GM23338 (cell line): ENCODE measurements around the gene TCF12. TPM values are rescaled to one million over a fixed set of nuclear protein-coding genes. Genes with fewer than 3 reads are reported as not detected.

Experiments used
- ATAC-seq: fragments of 200-7000 bp; cut with Tn5 transposase; 3 replicates; pipeline ENCODE4 v1.9.1; 2020
- DNase-seq: peaks from one replicate; pipeline ENCODE4 v3.0.0-alpha.2; 2015; ENCODE audit warnings: low spot score
- H2AFZ ChIP-seq: fragments of 200-600 bp; sonication (generic); 2 replicates; pipeline ENCODE4 v1.8.0; 2016; ENCODE audit warnings: antibody characterized with exemption, mild to moderate bottlenecking, moderate library complexity
- H3F3A ChIP-seq: fragments of 200-600 bp; sonication (generic); replicated peaks from 2 replicates; pipeline ENCODE4 v1.8.0; 2017; ENCODE audit warnings: antibody characterized with exemption, mixed run types, low read depth
- H3K27ac ChIP-seq: fragments of 200-600 bp; sonication (generic); 2 replicates; pipeline ENCODE4 v1.6.1; 2016; ENCODE audit warnings: low read depth
- H3K27me3 ChIP-seq: fragments of 200-600 bp; sonication (generic); 2 replicates; pipeline ENCODE4 v1.8.0; 2016; ENCODE audit warnings: mild to moderate bottlenecking, mixed run types, moderate library complexity; ENCODE audit not compliant: insufficient read depth
- H3K36me3 ChIP-seq: fragments of 200-600 bp; sonication (generic); 2 replicates; pipeline ENCODE4 v1.8.0; 2016; ENCODE audit warnings: mild to moderate bottlenecking; ENCODE audit not compliant: insufficient read depth
- H3K4me1 ChIP-seq: fragments of 200-600 bp; sonication (generic); 2 replicates; pipeline ENCODE4 v1.8.0; 2016; ENCODE audit warnings: mild to moderate bottlenecking, moderate library complexity; ENCODE audit not compliant: insufficient read depth
- H3K4me2 ChIP-seq: fragments of 200-600 bp; sonication (generic); 2 replicates; pipeline ENCODE4 v1.7.1; 2017; ENCODE audit warnings: mixed run types
- H3K4me3 ChIP-seq: fragments of 200-600 bp; sonication (generic); 2 replicates; pipeline ENCODE4 v1.6.1; 2016; ENCODE audit warnings: mixed run types
- H3K79me2 ChIP-seq: fragments of 200-600 bp; sonication (generic); replicated peaks from 2 replicates; pipeline ENCODE4 v1.8.0; 2017; ENCODE audit warnings: mild to moderate bottlenecking; ENCODE audit not compliant: insufficient read depth
- H3K9me2 ChIP-seq: fragments of 200-600 bp; sonication (generic); 2 replicates; pipeline ENCODE4 v1.8.0; 2017; ENCODE audit not compliant: insufficient read depth
- H4K20me1 ChIP-seq: fragments of 200-600 bp; sonication (generic); replicated peaks from 2 replicates; pipeline ENCODE4 v1.8.0; 2017; ENCODE audit warnings: mild to moderate bottlenecking; ENCODE audit not compliant: insufficient read depth
- H3K27ac Mint-ChIP-seq: 2 replicates; pipeline ENCODE4 v1.8.0; 2020; ENCODE audit warnings: inconsistent platforms, mild to moderate bottlenecking, moderate library complexity, mixed read lengths
- H3K27me3 Mint-ChIP-seq: 3 replicates; pipeline ENCODE4 v1.8.0; 2022; ENCODE audit warnings: low read depth, mild to moderate bottlenecking, moderate library complexity, mixed read lengths, inconsistent platforms; ENCODE audit not compliant: insufficient read depth, poor library complexity
- H3K36me3 Mint-ChIP-seq: 3 replicates; pipeline ENCODE4 v1.8.0; 2021; ENCODE audit warnings: low read depth, mild to moderate bottlenecking, inconsistent platforms, moderate library complexity, mixed read lengths
- H3K4me1 Mint-ChIP-seq: 3 replicates; pipeline ENCODE4 v1.8.0; 2020; ENCODE audit warnings: mild to moderate bottlenecking, inconsistent platforms, mixed read lengths
- H3K4me3 Mint-ChIP-seq: 3 replicates; pipeline ENCODE4 v1.8.0; 2021; ENCODE audit warnings: moderate library complexity, mild to moderate bottlenecking, inconsistent platforms, mixed read lengths
- H3K9me3 Mint-ChIP-seq: 3 replicates; pipeline ENCODE4 v1.8.0; 2020; ENCODE audit warnings: moderate library complexity, mild to moderate bottlenecking, inconsistent platforms, mixed read lengths
- CREB1 ChIP-seq: fragments of 250-450 bp; sonication (Bioruptor Pico); IDR thresholded peaks from 2 replicates; pipeline ENCODE4 v1.5.0; 2020; ENCODE audit warnings: low read depth, mild to moderate bottlenecking, moderate library complexity
- NANOG ChIP-seq: IDR thresholded peaks from 2 replicates; pipeline ENCODE4 v1.6.1; 2016; ENCODE audit warnings: antibody characterized with exemption, borderline replicate concordance
- ZNF462 ChIP-seq: fragments of 250-450 bp; sonication (Bioruptor Pico); IDR thresholded peaks from 2 replicates; pipeline ENCODE4 v1.5.0; 2020; ENCODE audit warnings: mild to moderate bottlenecking, moderate library complexity
- polyA plus RNA-seq: library from polyadenylated mRNA; unstranded; fragments of >200 nt; fragmentation: Nextera tagmentation; extraction: Ambion mirVana; gene quantifications from 2 replicates; pipeline ENCODE4 v1.2.1, GENCODE V29; 2016
- total RNA-seq: library from RNA; depleted of rRNA; stranded (reverse); fragments of >200 nt; shearing (Covaris generic); gene quantifications from 2 replicates; pipeline ENCODE4 v1.2.3, GENCODE V29; 2014

The TCF12 gene
- total and polyA plus RNA-seq, 2 experiments from 2014 or later, result 27.6 to 104 TPM

- Mint-ChIP-seq H3K27ac (peak overlapping the region; percentile 97), H3K27me3 (peaks cover 2% of the 10 kb centered on the region), H3K9me3 (no peaks in the 10 kb centered on the region), H3K4me1 (peaks cover 51% of the 10 kb centered on the region), H3K4me3 (peak overlapping the region; percentile 58), H3K36me3 (peaks cover 12% of the 10 kb centered on the region; the same call in 2 of the 3 replicates)
- Histone ChIP-seq H3K27me3 (no peaks in the 10 kb centered on the region), H3K4me3 (peak overlapping the region; percentile 18), H3K4me2 (peak overlapping the region; percentile 56), H3F3A (peaks cover 3% of the 10 kb centered on the region; the same call in 1 of the 2 replicates), H3K27ac (peak overlapping the region; percentile 95), H3K36me3 (no peaks in the 10 kb centered on the region), H3K79me2 (peaks cover 25% of the 10 kb centered on the region), H4K20me1 (no peaks in the 10 kb centered on the region), H3K4me1 (peaks cover 42% of the 10 kb centered on the region), H2AFZ (no peak overlapping the region), H3K9me2 (no peaks in the 10 kb centered on the region)
- DNase-seq (no peak), ATAC-seq (no peak)
- TF ChIP-seq NANOG (0 out of 2 replicates have a peak, but pooled peaks have one; percentile 47), ZNF462 (no peak)
Measured at GRCh38 chr15:57198131-57198530, 279.7 kb downstream of the TCF12 start.

GRCh38 chr15:57198654-57199291 lies 280.3 kb downstream of the TCF12 start:
- H3K36me3 ChIP-seq, result no peaks in the 10 kb centered on the region
- H3K9me3 Mint-ChIP-seq, result no peaks in the 10 kb centered on the region
- peak overlapping the region; percentile 56 for H3K4me2 ChIP-seq
- ATAC-seq (peak; percentile 96), DNase-seq (peak; percentile 93)
- H3F3A ChIP-seq, result peaks cover 3% of the 10 kb centered on the region; the same call in 1 of the 2 replicates
- H2AFZ ChIP-seq, result no peak overlapping the region
- peaks cover 48% of the 10 kb centered on the region for H3K4me1 ChIP-seq
- H4K20me1 ChIP-seq, result no peaks in the 10 kb centered on the region
- H3K27ac Mint-ChIP-seq, result peak overlapping the region; percentile 97
- H3K9me2 ChIP-seq, result no peaks in the 10 kb centered on the region
- H3K4me1 Mint-ChIP-seq, result peaks cover 57% of the 10 kb centered on the region
- peaks cover 2% of the 10 kb centered on the region for H3K27me3 Mint-ChIP-seq
- no peaks in the 10 kb centered on the region for H3K27me3 ChIP-seq
- peak overlapping the region; percentile 95 for H3K27ac ChIP-seq
- peak overlapping the region; percentile 58 for H3K4me3 Mint-ChIP-seq
- peaks cover 13% of the 10 kb centered on the region; the same call in 2 of the 3 replicates for H3K36me3 Mint-ChIP-seq
- H3K4me3 ChIP-seq, result peak overlapping the region; percentile 18
- H3K79me2 ChIP-seq, result peaks cover 25% of the 10 kb centered on the region
- TF ChIP-seq ZNF462 (peak; percentile 33; the same call in 1 of the 2 replicates), CREB1 (peak; percentile 24; the same call in 1 of the 2 replicates), NANOG (peak; percentile 64; the same call in 1 of the 2 replicates)
